K562 (cell line): ENCODE measurements around the gene NMT2. TPM values are rescaled to one million over a fixed set of nuclear protein-coding genes. Genes with fewer than 3 reads are reported as not detected.
A peak's percentile ranks its signal among the peaks of the same experiment; 100 is the strongest.

Experiments used
- BHLHE40 ChIP-seq: IDR thresholded peaks from 2 replicates; pipeline ENCODE4 v1.6.1; 2011; ENCODE audit warnings: low read length, improper control_type of control experiment
- C11orf30 ChIP-seq: fragments of 450-650 bp; IDR thresholded peaks from 2 replicates; pipeline ENCODE4 v1.6.1; 2016; ENCODE audit warnings: low read depth, mild to moderate bottlenecking
- CCAR2 ChIP-seq: fragments of 200-400 bp; formaldehyde crosslinking; IDR thresholded peaks from 2 replicates; pipeline ENCODE4 v1.6.1; 2017; ENCODE audit warnings: mild to moderate bottlenecking, low read depth, low read length
- CXXC5 ChIP-seq: fragments of 250-450 bp; sonication (Bioruptor Pico); IDR thresholded peaks from 2 replicates; pipeline ENCODE4 v1.8.0; 2022; ENCODE audit warnings: inconsistent platforms, mild to moderate bottlenecking, moderate library complexity
- DNMT1 ChIP-seq: fragments of 450-650 bp; IDR thresholded peaks from 2 replicates; pipeline ENCODE4 v1.6.1; 2016; ENCODE audit warnings: antibody characterized with exemption, mild to moderate bottlenecking
- EZH2 ChIP-seq: IDR thresholded peaks from 2 replicates; pipeline ENCODE4 v1.6.1; 2012; ENCODE audit warnings: low read depth, mild to moderate bottlenecking, inconsistent platforms, low read length, borderline replicate concordance
- GATAD2A ChIP-seq: fragments of 450-650 bp; IDR thresholded peaks from 2 replicates; pipeline ENCODE4 v1.6.1; 2017
- HDAC1 ChIP-seq, 2 experiments: fragments of 450-650 bp; IDR thresholded peaks; 2 replicates each; pipeline ENCODE4 v1.6.1; 2016 to 2017; ENCODE audit warnings: inconsistent platforms in 1 of 2, mild to moderate bottlenecking in 1 of 2, moderate library complexity in 1 of 2
- MAFK ChIP-seq: IDR thresholded peaks from 2 replicates; pipeline ENCODE4 v1.6.1; 2011; ENCODE audit warnings: low read length, improper control_type of control experiment
- NCOR1 ChIP-seq: fragments of 450-650 bp; IDR thresholded peaks from 2 replicates; pipeline ENCODE4 v1.6.1; 2016; ENCODE audit warnings: mild to moderate bottlenecking, moderate library complexity
- NR1H2 ChIP-seq: sonication (generic); formaldehyde crosslinking; IDR thresholded peaks from 2 replicates; pipeline ENCODE4 v1.4.0; 2020; ENCODE audit warnings: mild to moderate bottlenecking, missing genetic modification reagents
- PHB ChIP-seq: fragments of 250-450 bp; sonication (Bioruptor Pico); IDR thresholded peaks from 2 replicates; pipeline ENCODE4 v1.5.0; 2021
- ZBTB43 ChIP-seq: sonication (generic); formaldehyde crosslinking; IDR thresholded peaks from 2 replicates; pipeline ENCODE4 v1.8.0; 2023; ENCODE audit warnings: mild to moderate bottlenecking, missing genetic modification reagents
- ZNF143 ChIP-seq: sonication (generic); formaldehyde crosslinking; IDR thresholded peaks from 2 replicates; pipeline ENCODE4 v1.9.0; 2022; ENCODE audit warnings: mild to moderate bottlenecking, missing genetic modification reagents
- ZNF280A ChIP-seq: fragments of 450-650 bp; IDR thresholded peaks from 2 replicates; pipeline ENCODE4 v1.6.1; 2018; ENCODE audit warnings: mild to moderate bottlenecking, low read depth; ENCODE audit not compliant: partially characterized antibody
- ZNF75A ChIP-seq: fragments of 450-650 bp; formaldehyde crosslinking; IDR thresholded peaks from 2 replicates; pipeline ENCODE4 v1.4.0; 2020; ENCODE audit warnings: mild to moderate bottlenecking
- ZNF778 ChIP-seq: fragments of 450-650 bp; formaldehyde crosslinking; IDR thresholded peaks from 2 replicates; pipeline ENCODE4 v1.4.0; 2020; ENCODE audit warnings: mild to moderate bottlenecking, moderate library complexity
- ZNF79 ChIP-seq: fragments of 250-450 bp; sonication (Bioruptor Pico); IDR thresholded peaks from 2 replicates; pipeline ENCODE4 v1.4.0; 2020; ENCODE audit warnings: low read depth, mild to moderate bottlenecking, moderate library complexity
- polyA plus RNA-seq, 8 experiments: library from polyadenylated mRNA; depleted of rRNA in 4 of 8; stranded (reverse) in 5 of 8; unstranded in 3 of 8; fragments of >200 nt; fragmentation: Nextera tagmentation in 2 of 8; fragmentation: Illumina TruSeq in 1 of 8; extraction: Ambion mirVana in 2 of 8; extraction: Trizol in 1 of 8; gene quantifications; 2 replicates each; pipeline versions ENCODE4 v1.2.1 to v1.2.3, GENCODE V29; 2011 to 2014; ENCODE audit warnings: inconsistent platforms in 1 of 8, missing spikeins in 1 of 8
- total RNA-seq, 7 experiments: library from RNA; depleted of rRNA in 6 of 7; stranded (reverse); fragments of >200 nt in 6 of 7; fragmentation: Illumina TruSeq in 2 of 7; extraction: Trizol in 2 of 7; gene quantifications; 2 replicates each; pipeline versions ENCODE4 v1.2.1 to v1.2.3, GENCODE V29; 2011 to 2021; ENCODE audit warnings: low replicate concordance in 1 of 7
- TF ChIP-seq, protein P1 (sequence below), 2 experiments: fragments of 450-650 bp; IDR thresholded peaks; 2 replicates each; pipeline ENCODE4 v1.6.1; 2018; ENCODE audit warnings: mild to moderate bottlenecking in 2 of 2, low read depth in 1 of 2; ENCODE audit not compliant: partially characterized antibody in 2 of 2
- TF ChIP-seq, protein P2 (sequence below): fragments of 250-450 bp; sonication (Bioruptor Pico); IDR thresholded peaks from 2 replicates; pipeline ENCODE4 v1.4.0; 2020; ENCODE audit warnings: mild to moderate bottlenecking, moderate library complexity

NMT2 gene
- total and polyA plus RNA-seq, 9 of the 15 experiments (the other 6 are each of a cell fraction or from before 2014, with no cell fraction given) = 5.2 to 15.9 (median 10.8) TPM

DNA sequence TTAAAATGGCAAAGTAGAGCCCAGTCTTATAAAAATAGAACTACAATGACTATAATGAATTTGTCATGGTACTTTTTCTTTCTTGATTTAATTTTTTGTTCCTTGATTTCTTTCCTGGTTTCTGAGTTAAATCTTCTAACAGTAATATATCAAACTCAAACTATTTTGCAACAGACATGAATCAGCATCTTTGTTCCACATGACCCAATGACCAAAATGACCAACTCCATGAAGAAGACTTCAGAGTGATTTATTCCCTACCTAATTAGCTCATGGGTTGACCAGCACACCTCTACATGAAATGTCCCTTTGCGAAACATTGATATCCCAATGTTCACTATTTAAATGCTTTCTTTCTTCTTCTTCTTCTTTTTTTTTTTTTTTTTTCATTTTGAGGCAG lies 30.9 kb downstream of the NMT2 start (continued):
- no peak for TF ChIP-seq ZNF280A
- no peak for TF ChIP-seq CCAR2
- no peak for TF ChIP-seq NR1H2 (CRISPR knock-in tag)
- TF ChIP-seq PHB (CRISPR knock-in tag) = no peak
- TF ChIP-seq NCOR1 = no peak
- TF ChIP-seq CXXC5 (CRISPR knock-in tag) = no peak
- no peak for TF ChIP-seq ZNF778 (CRISPR knock-in tag)
- no peak for TF ChIP-seq ZNF79 (CRISPR knock-in tag)
- TF ChIP-seq MAFK = no peak; the same call in 1 of the 2 replicates
- TF ChIP-seq, protein P1, sequence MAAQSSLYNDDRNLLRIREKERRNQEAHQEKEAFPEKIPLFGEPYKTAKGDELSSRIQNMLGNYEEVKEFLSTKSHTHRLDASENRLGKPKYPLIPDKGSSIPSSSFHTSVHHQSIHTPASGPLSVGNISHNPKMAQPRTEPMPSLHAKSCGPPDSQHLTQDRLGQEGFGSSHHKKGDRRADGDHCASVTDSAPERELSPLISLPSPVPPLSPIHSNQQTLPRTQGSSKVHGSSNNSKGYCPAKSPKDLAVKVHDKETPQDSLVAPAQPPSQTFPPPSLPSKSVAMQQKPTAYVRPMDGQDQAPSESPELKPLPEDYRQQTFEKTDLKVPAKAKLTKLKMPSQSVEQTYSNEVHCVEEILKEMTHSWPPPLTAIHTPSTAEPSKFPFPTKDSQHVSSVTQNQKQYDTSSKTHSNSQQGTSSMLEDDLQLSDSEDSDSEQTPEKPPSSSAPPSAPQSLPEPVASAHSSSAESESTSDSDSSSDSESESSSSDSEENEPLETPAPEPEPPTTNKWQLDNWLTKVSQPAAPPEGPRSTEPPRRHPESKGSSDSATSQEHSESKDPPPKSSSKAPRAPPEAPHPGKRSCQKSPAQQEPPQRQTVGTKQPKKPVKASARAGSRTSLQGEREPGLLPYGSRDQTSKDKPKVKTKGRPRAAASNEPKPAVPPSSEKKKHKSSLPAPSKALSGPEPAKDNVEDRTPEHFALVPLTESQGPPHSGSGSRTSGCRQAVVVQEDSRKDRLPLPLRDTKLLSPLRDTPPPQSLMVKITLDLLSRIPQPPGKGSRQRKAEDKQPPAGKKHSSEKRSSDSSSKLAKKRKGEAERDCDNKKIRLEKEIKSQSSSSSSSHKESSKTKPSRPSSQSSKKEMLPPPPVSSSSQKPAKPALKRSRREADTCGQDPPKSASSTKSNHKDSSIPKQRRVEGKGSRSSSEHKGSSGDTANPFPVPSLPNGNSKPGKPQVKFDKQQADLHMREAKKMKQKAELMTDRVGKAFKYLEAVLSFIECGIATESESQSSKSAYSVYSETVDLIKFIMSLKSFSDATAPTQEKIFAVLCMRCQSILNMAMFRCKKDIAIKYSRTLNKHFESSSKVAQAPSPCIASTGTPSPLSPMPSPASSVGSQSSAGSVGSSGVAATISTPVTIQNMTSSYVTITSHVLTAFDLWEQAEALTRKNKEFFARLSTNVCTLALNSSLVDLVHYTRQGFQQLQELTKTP (IDR thresholded peaks at IDR 0.05; ENCODE audit: low read depth in 1 of 2, partially characterized antibody in 2 of 2) = no peak
- TF ChIP-seq DNMT1 = no peak
- TF ChIP-seq BHLHE40 = no peak
- TF ChIP-seq ZNF75A = no peak
- TF ChIP-seq EZH2 = no peak
- TF ChIP-seq, protein P2, sequence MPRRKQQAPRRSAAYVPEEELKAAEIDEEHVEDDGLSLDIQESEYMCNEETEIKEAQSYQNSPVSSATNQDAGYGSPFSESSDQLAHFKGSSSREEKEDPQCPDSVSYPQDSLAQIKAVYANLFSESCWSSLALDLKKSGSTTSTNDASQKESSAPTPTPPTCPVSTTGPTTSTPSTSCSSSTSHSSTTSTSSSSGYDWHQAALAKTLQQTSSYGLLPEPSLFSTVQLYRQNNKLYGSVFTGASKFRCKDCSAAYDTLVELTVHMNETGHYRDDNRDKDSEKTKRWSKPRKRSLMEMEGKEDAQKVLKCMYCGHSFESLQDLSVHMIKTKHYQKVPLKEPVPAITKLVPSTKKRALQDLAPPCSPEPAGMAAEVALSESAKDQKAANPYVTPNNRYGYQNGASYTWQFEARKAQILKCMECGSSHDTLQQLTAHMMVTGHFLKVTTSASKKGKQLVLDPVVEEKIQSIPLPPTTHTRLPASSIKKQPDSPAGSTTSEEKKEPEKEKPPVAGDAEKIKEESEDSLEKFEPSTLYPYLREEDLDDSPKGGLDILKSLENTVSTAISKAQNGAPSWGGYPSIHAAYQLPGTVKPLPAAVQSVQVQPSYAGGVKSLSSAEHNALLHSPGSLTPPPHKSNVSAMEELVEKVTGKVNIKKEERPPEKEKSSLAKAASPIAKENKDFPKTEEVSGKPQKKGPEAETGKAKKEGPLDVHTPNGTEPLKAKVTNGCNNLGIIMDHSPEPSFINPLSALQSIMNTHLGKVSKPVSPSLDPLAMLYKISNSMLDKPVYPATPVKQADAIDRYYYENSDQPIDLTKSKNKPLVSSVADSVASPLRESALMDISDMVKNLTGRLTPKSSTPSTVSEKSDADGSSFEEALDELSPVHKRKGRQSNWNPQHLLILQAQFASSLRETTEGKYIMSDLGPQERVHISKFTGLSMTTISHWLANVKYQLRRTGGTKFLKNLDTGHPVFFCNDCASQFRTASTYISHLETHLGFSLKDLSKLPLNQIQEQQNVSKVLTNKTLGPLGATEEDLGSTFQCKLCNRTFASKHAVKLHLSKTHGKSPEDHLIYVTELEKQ (CRISPR knock-in tag) = no peak
- TF ChIP-seq C11orf30 = peak; percentile 74; the same call in 1 of the 2 replicates
- TF ChIP-seq HDAC1 (IDR thresholded peaks at IDR 0.05) = no peak
- TF ChIP-seq ZNF143 (CRISPR knock-in tag) = no peak
- no peak for TF ChIP-seq GATAD2A
- TF ChIP-seq ZBTB43 (CRISPR knock-in tag) = no peak
